HepG2 (cell line): Measurements from ENCODE around the gene SDR42E2. TPM values are rescaled to one million over a fixed set of nuclear protein-coding genes. Genes with fewer than 3 reads are reported as not detected.
A peak's percentile ranks its signal among the peaks of the same experiment; 100 is the strongest.

Experiments
- CBX1 ChIP-seq: IDR thresholded peaks from one replicate; pipeline ENCODE4 v1.6.1; 2016; ENCODE audit warnings: antibody characterized with exemption, low read depth
- EEA1 ChIP-seq: sonication (generic); formaldehyde crosslinking; IDR thresholded peaks from 2 replicates; pipeline ENCODE4 v1.5.1; 2020; ENCODE audit warnings: mild to moderate bottlenecking, missing genetic modification reagents, borderline replicate concordance
- HNRNPUL1 ChIP-seq: fragments of 200-400 bp; formaldehyde crosslinking; IDR thresholded peaks from 2 replicates; pipeline ENCODE4 v1.6.1; 2017; ENCODE audit warnings: low read depth, mild to moderate bottlenecking, low read length, moderate library complexity
- MAF1 ChIP-seq: sonication (generic); formaldehyde crosslinking; IDR thresholded peaks from 2 replicates; pipeline ENCODE4 v1.5.0; 2020; ENCODE audit warnings: missing genetic modification reagents, borderline replicate concordance
- MIER3 ChIP-seq: IDR thresholded peaks from 2 replicates; pipeline ENCODE4 v1.6.1; 2016; ENCODE audit warnings: missing compliant biosample characterization, borderline replicate concordance
- MNT ChIP-seq: fragments of 450-650 bp; IDR thresholded peaks from 2 replicates; pipeline ENCODE4 v1.6.1; 2016
- NFYB ChIP-seq: sonication (generic); formaldehyde crosslinking; IDR thresholded peaks from 2 replicates; pipeline ENCODE4 v1.4.0; 2020; ENCODE audit warnings: missing genetic modification reagents
- POLR2A ChIP-seq, 2 experiments: IDR thresholded peaks; 2 replicates each; pipeline ENCODE4 v1.6.1; 2011; ENCODE audit warnings: low read depth in 2 of 2, low read length in 2 of 2, mild to moderate bottlenecking in 1 of 2, moderate library complexity in 1 of 2; ENCODE audit not compliant: insufficient read depth in 1 of 2
- STAT5B ChIP-seq: sonication (generic); formaldehyde crosslinking; IDR thresholded peaks from 2 replicates; pipeline ENCODE4 v1.4.0; 2020; ENCODE audit warnings: missing genetic modification reagents
- ZFP41 ChIP-seq: sonication (generic); formaldehyde crosslinking; IDR thresholded peaks from 2 replicates; pipeline ENCODE4 v1.4.0; 2020; ENCODE audit warnings: mild to moderate bottlenecking, missing genetic modification reagents, borderline replicate concordance
- ZNF101 ChIP-seq: sonication (generic); formaldehyde crosslinking; IDR thresholded peaks from 2 replicates; pipeline ENCODE4 v1.4.0; 2020; ENCODE audit warnings: mild to moderate bottlenecking, low read depth, missing genetic modification reagents, borderline replicate concordance
- ZNF24 ChIP-seq: fragments of 450-650 bp; IDR thresholded peaks from 2 replicates; pipeline ENCODE4 v1.6.1; 2017; ENCODE audit warnings: antibody characterized with exemption, mild to moderate bottlenecking
- ZNF280B ChIP-seq: sonication (generic); formaldehyde crosslinking; IDR thresholded peaks from 2 replicates; pipeline ENCODE4 v1.5.0; 2020; ENCODE audit warnings: missing genetic modification reagents, mild to moderate bottlenecking, borderline replicate concordance
- ZNF451 ChIP-seq: sonication (generic); formaldehyde crosslinking; IDR thresholded peaks from 2 replicates; pipeline ENCODE4 v1.5.0; 2020; ENCODE audit warnings: mild to moderate bottlenecking, missing genetic modification reagents
- ZNF775 ChIP-seq: sonication (generic); formaldehyde crosslinking; IDR thresholded peaks from 2 replicates; pipeline ENCODE4 v1.4.0; 2020; ENCODE audit warnings: missing genetic modification reagents, mild to moderate bottlenecking, moderate library complexity, borderline replicate concordance
- polyA plus RNA-seq, 8 experiments: library from polyadenylated mRNA; depleted of rRNA in 3 of 8; stranded (reverse) in 7 of 8; unstranded in 1 of 8; fragments of >200 nt; fragmentation: Illumina TruSeq in 4 of 8; extraction: Trizol in 4 of 8; gene quantifications; 2 replicates each; pipeline versions ENCODE4 v1.2.1 to v1.2.3, GENCODE V29; 2011 to 2016; ENCODE audit warnings: low read depth in 4 of 8, missing spikeins in 1 of 8, mixed read lengths in 1 of 8; ENCODE audit not compliant: insufficient read depth in 1 of 8
- total RNA-seq, 5 experiments: library from RNA; depleted of rRNA; stranded (reverse); fragments of >200 nt; fragmentation: Illumina TruSeq; extraction: Trizol; gene quantifications; 2 replicates each; pipeline ENCODE4 v1.2.3, GENCODE V29; 2016; ENCODE audit warnings: low read depth in 1 of 5
- TF ChIP-seq, protein P1 (sequence below): sonication (generic); formaldehyde crosslinking; IDR thresholded peaks from 2 replicates; pipeline ENCODE4 v1.5.0; 2020; ENCODE audit warnings: mild to moderate bottlenecking, missing genetic modification reagents
- TF ChIP-seq, protein P2 (sequence below): sonication (generic); formaldehyde crosslinking; IDR thresholded peaks from 2 replicates; pipeline ENCODE4 v1.5.0; 2020; ENCODE audit warnings: mild to moderate bottlenecking, missing genetic modification reagents, borderline replicate concordance

SDR42E2 gene
- total and polyA plus RNA-seq, 2 of the 13 experiments (the other 11 are each of a cell fraction or from before 2014, with no cell fraction given) = 0.05 to 0.11 TPM

GRCh38 chr16:22188595-22189442, 26.5 kb downstream of the SDR42E2 start (continued):
- TF ChIP-seq, protein P1, sequence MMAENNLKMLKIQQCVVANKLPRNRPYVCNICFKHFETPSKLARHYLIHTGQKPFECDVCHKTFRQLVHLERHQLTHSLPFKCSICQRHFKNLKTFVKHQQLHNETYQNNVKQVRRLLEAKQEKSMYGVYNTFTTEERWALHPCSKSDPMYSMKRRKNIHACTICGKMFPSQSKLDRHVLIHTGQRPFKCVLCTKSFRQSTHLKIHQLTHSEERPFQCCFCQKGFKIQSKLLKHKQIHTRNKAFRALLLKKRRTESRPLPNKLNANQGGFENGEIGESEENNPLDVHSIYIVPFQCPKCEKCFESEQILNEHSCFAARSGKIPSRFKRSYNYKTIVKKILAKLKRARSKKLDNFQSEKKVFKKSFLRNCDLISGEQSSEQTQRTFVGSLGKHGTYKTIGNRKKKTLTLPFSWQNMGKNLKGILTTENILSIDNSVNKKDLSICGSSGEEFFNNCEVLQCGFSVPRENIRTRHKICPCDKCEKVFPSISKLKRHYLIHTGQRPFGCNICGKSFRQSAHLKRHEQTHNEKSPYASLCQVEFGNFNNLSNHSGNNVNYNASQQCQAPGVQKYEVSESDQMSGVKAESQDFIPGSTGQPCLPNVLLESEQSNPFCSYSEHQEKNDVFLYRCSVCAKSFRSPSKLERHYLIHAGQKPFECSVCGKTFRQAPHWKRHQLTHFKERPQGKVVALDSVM (CRISPR knock-in tag) = no peak
- TF ChIP-seq ZNF280B (CRISPR knock-in tag) = no peak
- no peak for TF ChIP-seq MNT
- no peak for TF ChIP-seq NFYB
- TF ChIP-seq EEA1 = no peak
- TF ChIP-seq ZNF101 = no peak
- no peak for TF ChIP-seq ZNF24
- TF ChIP-seq STAT5B (CRISPR knock-in tag) = no peak
- no peak for TF ChIP-seq POLR2A (IDR thresholded peaks at IDR 0.05; ENCODE audit: insufficient read depth in 1 of 2, low read depth in 2 of 2, low read length in 2 of 2)
- TF ChIP-seq ZNF775 (CRISPR knock-in tag) = peak; percentile 71; the same call in 1 of the 2 replicates
- peak; percentile 68; the same call in 1 of the 2 replicates for TF ChIP-seq ZNF451
- TF ChIP-seq, protein P2, sequence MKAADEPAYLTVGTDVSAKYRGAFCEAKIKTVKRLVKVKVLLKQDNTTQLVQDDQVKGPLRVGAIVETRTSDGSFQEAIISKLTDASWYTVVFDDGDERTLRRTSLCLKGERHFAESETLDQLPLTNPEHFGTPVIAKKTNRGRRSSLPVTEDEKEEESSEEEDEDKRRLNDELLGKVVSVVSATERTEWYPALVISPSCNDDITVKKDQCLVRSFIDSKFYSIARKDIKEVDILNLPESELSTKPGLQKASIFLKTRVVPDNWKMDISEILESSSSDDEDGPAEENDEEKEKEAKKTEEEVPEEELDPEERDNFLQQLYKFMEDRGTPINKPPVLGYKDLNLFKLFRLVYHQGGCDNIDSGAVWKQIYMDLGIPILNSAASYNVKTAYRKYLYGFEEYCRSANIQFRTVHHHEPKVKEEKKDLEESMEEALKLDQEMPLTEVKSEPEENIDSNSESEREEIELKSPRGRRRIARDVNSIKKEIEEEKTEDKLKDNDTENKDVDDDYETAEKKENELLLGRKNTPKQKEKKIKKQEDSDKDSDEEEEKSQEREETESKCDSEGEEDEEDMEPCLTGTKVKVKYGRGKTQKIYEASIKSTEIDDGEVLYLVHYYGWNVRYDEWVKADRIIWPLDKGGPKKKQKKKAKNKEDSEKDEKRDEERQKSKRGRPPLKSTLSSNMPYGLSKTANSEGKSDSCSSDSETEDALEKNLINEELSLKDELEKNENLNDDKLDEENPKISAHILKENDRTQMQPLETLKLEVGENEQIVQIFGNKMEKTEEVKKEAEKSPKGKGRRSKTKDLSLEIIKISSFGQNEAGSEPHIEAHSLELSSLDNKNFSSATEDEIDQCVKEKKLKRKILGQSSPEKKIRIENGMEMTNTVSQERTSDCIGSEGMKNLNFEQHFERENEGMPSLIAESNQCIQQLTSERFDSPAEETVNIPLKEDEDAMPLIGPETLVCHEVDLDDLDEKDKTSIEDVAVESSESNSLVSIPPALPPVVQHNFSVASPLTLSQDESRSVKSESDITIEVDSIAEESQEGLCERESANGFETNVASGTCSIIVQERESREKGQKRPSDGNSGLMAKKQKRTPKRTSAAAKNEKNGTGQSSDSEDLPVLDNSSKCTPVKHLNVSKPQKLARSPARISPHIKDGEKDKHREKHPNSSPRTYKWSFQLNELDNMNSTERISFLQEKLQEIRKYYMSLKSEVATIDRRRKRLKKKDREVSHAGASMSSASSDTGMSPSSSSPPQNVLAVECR (CRISPR knock-in tag) = 0 out of 2 replicates have a peak, but pooled peaks have one; percentile 9
- peak; percentile 64 for TF ChIP-seq CBX1
- no peak for TF ChIP-seq MAF1 (CRISPR knock-in tag)
- TF ChIP-seq MIER3 (CRISPR knock-in tag) = no peak
- TF ChIP-seq ZFP41 (CRISPR knock-in tag) = no peak
- TF ChIP-seq HNRNPUL1 = no peak
